A673 (cell line): Measurements from ENCODE around the gene SGSM2.

Experiments used
- CTCF ChIP-seq: fragments of 300-800, 200-600 bp; sonication (generic); conservative IDR thresholded peaks from 2 replicates; pipeline ENCODE4 v1.5.1; 2017; ENCODE audit warnings: low read depth, mild to moderate bottlenecking, antibody characterized with exemption, low read length, moderate library complexity, mixed read lengths
- EZH2 ChIP-seq: fragments of 200-600 bp; sonication (generic); IDR thresholded peaks from 2 replicates; pipeline ENCODE4 v1.6.1; 2017; ENCODE audit warnings: borderline replicate concordance, low read depth, mild to moderate bottlenecking, mixed read lengths, antibody characterized with exemption, low read length; ENCODE audit not compliant: poor library complexity, severe bottlenecking

GRCh38 chr17:2406903-2407790 is 69.8 kb downstream of the SGSM2 start:
- TF ChIP-seq CTCF (no peak), EZH2 (no peak)
